HuH-7.5 (cell line): ENCODE measurements around the gene PRDM11.

Source experiments
- DNase-seq: peaks from one replicate; pipeline ENCODE4 v3.0.0; 2011; ENCODE audit warnings: low spot score

Gene PRDM11

GRCh38 chr11:45157247-45158209 is 11.1 kb downstream of the PRDM11 start:
- no peak for DNase-seq

- DNase-seq, result no peak
Observed at GRCh38 chr11:45158210-45158731, 11.8 kb downstream of the PRDM11 start.

- no peak for DNase-seq
Observed at GRCh38 chr11:45158891-45159605, 12.6 kb downstream of the PRDM11 start.

GRCh38 chr11:45159781-45160365 is 13.4 kb downstream of the PRDM11 start:
- no peak for DNase-seq

- DNase-seq, result no peak
Observed at GRCh38 chr11:45161252-45162063, 15.0 kb downstream of the PRDM11 start.

- DNase-seq, result no peak
Observed at GRCh38 chr11:45162064-45162375, 15.6 kb downstream of the PRDM11 start.

- no peak for DNase-seq
Observed at GRCh38 chr11:45162916-45163879, 16.8 kb downstream of the PRDM11 start.

GRCh38 chr11:45163956-45164575 is 17.6 kb downstream of the PRDM11 start:
- DNase-seq, result no peak

GRCh38 chr11:45165386-45165785 is 18.9 kb downstream of the PRDM11 start:
- no peak for DNase-seq

- no peak for DNase-seq
Observed at GRCh38 chr11:45165806-45166603, 19.6 kb downstream of the PRDM11 start.

GRCh38 chr11:45166604-45166897 is 20.1 kb downstream of the PRDM11 start:
- no peak for DNase-seq

- DNase-seq, result no peak
Observed at GRCh38 chr11:45167283-45167682, 20.8 kb downstream of the PRDM11 start.

GRCh38 chr11:45168366-45169130 is 22.1 kb downstream of the PRDM11 start:
- no peak for DNase-seq

- DNase-seq, result no peak
Observed at GRCh38 chr11:45169310-45170072, 23.1 kb downstream of the PRDM11 start.

- DNase-seq, result no peak
Observed at GRCh38 chr11:45170484-45170883, 24.0 kb downstream of the PRDM11 start.

- no peak for DNase-seq
Observed at GRCh38 chr11:45171550-45171949, 25.1 kb downstream of the PRDM11 start.

GRCh38 chr11:45173064-45173463 is 26.6 kb downstream of the PRDM11 start:
- no peak for DNase-seq
